Activated CD8-positive, alpha-beta memory T cell treated with anti-CD3 and anti-CD28 coated beads, Interleukin-2, amount 50 U/mL, for 24 hours (primary cell): ENCODE results near the gene ARHGEF11.
A peak's percentile ranks its signal among the peaks of the same experiment; 100 is the strongest.
"Not testable (repeated sequence)": the region's sequence is repeated elsewhere in the genome, so short reads cannot be mapped to it uniquely, and the experiment has no call there.

Experiments used
- DNase-seq: peaks from one replicate; pipeline ENCODE4 v3.0.0-alpha.2; 2020; ENCODE audit errors: extremely low read depth

ARHGEF11 gene, protein sequence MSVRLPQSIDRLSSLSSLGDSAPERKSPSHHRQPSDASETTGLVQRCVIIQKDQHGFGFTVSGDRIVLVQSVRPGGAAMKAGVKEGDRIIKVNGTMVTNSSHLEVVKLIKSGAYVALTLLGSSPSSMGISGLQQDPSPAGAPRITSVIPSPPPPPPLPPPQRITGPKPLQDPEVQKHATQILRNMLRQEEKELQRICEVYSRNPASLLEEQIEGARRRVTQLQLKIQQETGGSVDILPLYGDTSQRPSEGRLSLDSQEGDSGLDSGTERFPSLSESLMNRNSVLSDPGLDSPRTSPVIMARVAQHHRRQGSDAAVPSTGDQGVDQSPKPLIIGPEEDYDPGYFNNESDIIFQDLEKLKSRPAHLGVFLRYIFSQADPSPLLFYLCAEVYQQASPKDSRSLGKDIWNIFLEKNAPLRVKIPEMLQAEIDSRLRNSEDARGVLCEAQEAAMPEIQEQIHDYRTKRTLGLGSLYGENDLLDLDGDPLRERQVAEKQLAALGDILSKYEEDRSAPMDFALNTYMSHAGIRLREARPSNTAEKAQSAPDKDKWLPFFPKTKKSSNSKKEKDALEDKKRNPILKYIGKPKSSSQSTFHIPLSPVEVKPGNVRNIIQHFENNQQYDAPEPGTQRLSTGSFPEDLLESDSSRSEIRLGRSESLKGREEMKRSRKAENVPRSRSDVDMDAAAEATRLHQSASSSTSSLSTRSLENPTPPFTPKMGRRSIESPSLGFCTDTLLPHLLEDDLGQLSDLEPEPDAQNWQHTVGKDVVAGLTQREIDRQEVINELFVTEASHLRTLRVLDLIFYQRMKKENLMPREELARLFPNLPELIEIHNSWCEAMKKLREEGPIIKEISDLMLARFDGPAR (N-terminal part only)

DNA sequence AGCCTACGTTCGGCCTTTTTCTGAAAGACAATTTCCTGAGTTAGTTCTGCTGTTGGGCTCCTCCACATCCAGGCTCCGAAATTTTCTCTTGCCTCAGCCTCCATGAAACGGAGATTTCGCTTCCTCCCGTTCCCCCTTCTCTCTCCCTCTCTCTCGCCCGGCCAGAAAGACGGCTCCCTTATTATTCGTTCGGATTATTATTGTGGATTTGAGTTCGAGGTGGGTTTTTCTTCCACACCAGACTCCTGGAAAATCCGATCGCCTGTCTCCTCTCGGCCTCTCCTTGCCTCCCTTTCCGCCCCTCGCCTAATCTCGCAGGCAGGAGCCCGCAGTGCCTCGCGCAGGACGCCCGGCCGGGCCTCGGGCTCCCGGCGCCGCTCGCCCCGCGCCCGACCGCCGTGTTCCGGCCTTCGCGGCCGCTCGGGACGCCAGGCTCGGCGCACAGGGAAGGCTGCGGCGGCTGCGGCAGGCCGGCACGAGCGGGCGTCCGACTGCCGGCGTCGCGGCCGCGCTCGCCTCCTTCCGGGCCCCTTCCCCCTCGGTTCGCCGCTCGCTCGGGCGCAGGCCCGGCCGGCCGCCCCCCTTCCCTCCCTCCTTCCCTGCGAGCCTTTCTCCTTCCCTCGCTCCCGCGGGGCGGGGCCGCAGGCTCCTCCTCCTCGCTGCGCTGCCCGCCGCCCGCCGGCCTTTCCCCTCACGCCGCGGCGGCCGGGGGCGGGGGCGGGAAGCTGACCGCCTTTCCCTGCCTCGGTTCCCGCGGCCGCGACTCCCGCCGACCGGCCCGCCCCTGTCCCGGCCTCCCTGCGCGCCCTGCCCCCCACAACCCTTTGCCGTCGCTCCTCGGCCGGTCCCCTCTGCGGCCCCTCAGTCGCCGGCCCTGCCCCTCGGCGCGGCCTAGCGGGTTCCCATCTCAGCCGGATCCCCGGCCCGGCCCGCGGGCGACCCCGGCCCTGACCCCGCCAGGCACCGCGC lies at the start of gene ARHGEF11:
TSS of gene ARHGEF11 (minus strand) at position 493 of the 969 bp plus-strand sequence. CDS start 1,412 bp downstream, outside the sequence.
- DNase-seq = no peak

DNA sequence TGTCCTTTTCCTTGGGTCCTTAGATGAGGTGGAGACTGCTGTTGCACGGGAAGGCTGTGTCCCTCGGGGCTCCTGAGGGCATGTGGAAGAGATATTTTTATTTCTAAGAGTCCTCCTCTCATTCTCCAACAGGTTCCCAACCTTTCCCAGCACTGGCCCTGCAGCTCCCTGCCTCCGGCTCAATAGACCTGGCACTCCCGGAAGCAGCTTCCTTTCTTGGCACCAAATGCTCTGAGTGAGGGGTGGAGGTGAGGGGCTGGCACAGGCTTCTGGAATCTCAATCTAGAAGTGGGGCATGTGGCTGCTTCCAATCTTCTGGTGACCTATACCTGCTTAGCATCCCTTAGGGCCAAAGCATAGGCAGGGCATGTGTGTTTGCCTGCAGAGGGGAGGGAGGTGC lies 49.5 kb upstream of the ARHGEF11 start:
- no peak for DNase-seq

DNA sequence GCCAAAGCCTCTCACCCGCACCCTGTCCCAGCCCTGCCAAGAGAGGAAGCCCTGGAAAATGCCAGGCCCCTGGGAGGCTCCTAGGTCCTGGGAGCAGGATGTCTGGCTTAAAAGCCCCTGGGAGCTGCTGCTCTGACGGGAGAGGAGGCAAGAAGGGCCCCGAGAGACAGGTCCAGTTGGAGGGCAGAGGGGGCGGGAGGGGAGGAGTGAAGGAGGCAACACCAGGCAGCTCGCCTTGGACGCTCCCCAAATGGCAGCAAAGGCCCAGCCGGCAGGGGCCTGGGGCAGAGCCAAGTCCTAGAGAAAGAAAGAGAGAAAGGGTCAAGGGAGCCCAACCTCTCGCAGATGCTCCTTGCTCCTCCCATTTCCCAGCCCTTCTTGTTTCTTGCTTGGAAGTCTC lies 47.3 kb upstream of the ARHGEF11 start:
- no peak for DNase-seq

DNA sequence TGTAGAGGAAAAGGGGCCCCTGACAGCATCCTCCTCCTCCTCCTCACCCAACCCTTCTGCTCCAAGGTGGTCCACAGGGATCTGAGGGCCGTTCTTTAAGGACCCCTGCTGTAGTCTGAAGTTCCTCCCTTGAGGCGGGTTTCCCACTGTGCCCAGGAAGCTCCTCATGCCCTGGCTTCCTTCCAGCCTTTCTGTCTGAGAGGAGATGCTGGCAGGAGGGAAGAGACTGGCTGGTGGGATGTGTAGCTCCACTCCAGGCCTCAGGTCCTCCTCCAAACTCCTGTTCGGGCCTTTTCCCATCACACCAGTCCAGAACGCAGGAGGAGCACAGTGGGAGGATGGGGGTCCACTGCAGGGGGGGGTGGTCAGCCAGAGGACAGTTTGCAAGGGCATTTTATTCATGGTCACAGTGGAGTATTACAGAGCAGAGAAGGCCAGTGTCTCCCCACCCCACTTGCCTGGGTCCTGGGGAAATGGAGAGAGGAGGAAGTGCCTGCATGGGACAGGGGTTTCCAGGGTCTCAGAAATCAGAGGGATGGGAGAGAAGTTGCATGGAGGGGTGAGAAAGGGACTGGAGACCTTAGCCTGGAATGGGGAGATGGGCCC lies 46.2 kb upstream of the ARHGEF11 start:
- no peak for DNase-seq

DNA sequence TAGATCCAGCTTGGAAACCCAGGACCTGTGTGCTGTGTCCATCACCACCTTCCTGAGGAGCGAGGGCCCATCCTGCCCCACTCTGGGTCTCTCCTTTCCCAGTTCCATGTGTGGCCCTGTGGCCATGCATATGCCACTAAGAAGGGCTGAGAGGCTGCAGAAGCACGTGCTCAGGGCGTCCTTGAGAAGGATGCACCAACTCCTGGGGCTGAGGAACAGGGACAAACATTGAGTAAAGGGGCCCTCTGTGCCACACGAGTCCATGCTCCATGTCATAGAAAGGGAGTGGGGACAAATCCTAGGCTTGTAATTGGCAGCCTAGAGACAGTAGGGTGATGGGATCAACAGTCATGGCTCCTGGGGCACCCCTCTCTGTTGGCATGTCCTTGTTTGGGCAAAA lies 45.6 kb upstream of the ARHGEF11 start:
- DNase-seq = no peak

DNA sequence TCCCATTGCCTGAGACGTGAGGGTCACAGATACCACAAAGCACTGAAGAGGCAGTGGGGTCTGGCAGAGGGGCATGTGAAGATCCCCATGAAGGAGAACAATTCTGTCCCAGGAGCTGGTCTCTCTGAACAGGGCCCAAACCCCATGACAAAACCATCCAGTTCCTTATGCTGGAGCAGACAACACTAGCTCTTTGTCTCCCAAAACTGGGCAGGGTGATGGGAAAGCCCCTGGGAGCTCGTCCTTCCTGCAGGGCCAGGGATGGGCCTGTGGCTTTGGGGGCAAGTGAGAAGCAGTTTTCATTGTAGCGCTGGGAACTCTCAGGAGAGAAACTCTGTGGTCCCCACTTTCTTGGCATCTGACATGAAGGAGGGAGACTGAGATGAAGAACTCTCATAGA lies 45.2 kb upstream of the ARHGEF11 start:
- no peak for DNase-seq

DNA sequence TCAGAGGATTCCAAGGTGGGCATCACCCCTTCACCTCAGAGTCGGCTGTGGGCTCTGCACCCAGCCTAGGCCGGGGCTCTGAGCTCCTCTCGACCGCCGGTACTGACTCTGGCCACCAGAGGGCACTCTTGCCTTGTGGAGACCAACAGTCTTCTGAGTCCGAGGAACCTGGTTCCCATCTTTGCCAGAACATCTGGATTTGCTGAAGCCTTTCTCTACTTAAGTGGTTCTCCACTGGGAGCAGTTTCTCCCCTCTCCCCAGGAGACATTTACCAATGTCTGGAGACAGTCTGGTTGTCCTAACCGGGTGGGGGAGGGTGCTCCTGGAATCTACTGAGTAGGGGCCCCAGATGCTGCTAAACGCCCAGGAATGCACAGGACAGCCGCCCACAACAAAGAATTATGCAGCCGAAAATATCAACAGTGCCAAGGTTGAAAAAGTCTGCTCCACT lies 44.7 kb upstream of the ARHGEF11 start:
- peak; percentile 72 for DNase-seq

DNA sequence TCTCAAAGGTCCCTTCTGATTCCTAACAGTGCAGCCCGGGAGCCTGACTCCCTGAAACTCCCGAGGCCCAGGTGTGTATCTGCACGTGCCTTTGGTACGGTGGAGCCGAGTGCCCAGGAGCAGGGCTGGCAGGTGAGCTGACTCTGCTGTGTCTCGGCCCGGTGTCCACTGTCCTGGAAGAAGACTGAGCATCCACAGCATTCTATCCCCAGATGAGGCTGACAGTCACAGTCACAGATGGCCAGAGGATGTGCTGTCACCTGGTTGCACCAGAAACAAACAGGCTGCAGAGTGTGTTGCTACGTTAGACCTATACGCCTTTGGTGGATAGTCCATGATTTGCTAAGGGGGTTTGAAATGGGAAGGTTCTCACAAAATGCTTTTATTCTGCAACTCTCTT lies 44.2 kb upstream of the ARHGEF11 start:
- no peak for DNase-seq

DNA sequence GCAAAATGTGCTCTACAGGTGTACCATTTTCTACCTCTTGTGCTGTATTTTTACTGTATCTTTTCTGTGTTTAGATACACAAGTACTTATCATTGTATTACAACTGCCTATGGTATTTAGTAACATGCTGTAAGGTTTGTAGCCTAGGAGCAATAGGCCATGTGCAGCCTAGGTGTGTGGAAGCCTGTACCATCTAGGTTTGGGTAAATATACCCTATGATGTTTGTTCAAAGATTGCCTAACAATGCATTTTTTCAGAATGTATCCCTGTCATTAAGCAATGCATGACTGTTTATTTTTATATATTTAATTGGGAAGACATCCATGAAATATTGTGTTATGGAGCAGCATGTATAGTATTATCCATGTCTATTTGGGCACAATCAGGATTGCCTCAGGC lies 43.1 kb upstream of the ARHGEF11 start:
- DNase-seq = no peak

DNA sequence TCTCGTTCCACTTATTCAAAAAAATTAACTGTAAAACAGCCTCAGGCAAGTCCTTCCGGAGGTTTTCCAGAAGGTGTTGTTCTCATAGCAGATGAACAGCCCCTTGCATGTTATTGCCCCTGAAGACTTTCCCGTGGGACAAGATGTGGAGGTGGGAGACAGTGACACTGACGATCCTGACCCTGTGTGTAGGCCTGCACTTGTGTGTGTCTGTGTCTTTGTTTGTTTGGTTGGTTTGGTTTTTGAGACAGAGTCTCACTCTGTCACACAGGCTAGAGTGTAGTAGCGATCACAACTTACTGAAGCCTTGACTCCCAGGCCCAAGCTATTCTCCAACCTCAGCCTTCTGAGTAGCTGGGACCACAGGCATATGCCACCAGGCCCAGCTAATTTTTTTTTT lies 41.5 kb upstream of the ARHGEF11 start:
- no peak for DNase-seq

DNA sequence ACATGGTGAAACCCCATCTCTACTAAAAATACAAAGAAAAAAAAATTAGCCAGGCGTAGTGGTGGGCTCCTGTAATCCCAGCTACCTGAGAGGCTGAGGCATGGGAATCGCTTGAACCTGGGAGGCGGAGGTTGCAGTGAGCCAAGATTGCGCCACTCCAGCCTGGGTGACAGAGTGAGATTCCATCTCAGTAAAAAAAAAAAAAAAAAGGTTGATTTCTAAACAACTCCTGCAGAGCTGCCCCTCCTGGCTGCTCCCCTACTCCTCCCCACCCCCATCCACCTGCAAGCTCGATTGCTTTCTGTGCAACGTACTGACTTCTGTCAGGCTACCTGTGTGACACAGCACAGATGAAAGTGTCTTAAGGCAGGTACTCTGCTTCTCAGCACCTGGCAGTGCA lies 40.8 kb upstream of the ARHGEF11 start:
- DNase-seq = no peak

DNA sequence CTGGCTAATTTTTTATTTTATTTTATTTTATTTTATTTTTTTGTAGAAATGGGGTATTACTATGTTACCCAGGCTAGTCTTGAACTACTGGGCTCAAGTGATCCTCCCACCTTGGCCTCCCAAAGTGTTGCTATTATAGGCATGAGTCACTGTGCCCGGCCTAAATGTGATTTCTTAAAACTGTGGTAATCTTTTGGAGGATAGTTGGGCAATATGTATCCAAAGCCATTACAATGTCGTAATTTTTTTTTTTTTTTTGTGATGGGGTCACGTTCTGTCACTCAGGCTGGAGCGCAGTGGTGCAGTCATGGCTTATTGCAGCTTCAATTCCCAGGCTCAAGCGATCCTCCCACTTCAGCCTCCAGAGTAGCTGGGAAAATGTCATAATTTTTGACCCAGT lies 39.9 kb upstream of the ARHGEF11 start:
- no peak for DNase-seq

DNA sequence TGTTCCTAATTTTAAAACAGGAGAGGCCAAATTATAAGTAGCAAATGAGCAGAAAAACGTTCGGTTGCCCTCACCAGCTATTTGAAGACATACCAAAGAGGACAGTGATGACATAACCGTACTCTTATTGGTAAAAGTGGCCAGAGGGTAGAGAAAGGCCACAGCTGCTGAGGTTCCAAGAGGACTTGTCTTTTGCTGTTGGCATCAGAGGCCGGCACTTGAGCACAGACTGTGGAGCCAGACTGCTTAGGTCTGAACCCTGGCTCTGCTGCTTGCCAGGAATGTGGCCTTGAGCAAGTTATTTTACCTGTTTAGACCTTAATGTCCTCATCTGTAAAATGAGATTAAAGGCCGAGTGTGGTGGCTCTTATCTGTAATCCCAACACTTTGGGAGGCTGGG lies 39.2 kb upstream of the ARHGEF11 start:
- no peak for DNase-seq

DNA sequence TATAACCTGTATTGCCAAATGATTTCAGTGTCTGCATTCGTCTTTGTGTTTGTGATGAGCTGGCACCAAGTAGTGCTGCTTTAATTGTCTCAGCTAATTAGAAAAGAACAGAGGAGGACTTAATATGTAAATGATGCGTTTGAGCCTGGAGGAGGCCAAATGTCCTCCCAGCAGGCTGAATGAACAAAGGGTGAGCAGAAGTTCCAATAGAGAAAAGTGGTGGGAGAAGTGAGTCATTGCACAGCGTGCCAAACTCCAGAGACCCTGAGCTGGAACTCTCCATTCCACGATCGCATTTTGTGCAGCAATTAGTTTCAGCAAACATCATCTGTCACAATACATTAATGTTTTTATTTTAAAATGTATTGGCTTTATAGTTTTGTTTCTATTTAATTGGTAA lies 36.2 kb upstream of the ARHGEF11 start:
- no peak for DNase-seq

DNA sequence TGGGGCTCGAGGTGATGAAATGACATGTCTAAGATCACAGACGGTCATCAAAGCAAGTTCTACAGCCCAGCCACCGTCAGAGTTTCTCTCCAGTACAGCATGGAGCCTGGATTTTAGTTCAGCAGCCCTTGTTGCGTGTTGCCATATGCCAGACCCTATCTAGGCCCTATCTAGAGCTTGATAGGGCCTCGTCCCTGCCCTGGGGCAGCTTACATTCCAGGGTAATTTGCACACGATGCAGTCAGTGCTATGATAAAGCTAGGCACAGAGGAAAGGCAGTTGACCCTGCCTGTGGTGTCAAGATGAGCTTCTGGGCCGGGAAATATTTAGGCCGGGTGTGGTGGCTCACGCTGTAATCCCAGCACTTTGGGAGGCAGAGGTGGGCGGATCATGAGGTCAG lies 35.2 kb upstream of the ARHGEF11 start:
- no peak for DNase-seq

DNA sequence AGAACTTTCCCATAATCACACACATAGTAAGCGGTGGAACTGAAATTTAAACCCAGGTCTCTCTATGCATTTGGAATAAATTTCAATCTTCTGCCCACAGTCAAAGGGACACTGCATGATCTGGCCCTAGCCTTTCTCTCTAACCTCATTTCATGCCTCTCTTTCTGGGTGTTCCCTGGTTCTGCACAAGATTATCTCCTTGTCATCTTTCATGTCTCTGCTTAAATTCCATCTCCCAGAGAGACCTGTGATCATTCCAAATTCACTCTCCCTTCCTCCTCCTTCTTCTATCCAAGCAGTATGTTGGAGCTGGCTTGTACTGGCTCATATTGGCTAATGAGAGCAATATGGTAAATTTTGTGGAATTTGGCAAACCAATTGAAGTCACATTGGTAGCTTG lies 31.9 kb upstream of the ARHGEF11 start:
- DNase-seq = no peak

DNA sequence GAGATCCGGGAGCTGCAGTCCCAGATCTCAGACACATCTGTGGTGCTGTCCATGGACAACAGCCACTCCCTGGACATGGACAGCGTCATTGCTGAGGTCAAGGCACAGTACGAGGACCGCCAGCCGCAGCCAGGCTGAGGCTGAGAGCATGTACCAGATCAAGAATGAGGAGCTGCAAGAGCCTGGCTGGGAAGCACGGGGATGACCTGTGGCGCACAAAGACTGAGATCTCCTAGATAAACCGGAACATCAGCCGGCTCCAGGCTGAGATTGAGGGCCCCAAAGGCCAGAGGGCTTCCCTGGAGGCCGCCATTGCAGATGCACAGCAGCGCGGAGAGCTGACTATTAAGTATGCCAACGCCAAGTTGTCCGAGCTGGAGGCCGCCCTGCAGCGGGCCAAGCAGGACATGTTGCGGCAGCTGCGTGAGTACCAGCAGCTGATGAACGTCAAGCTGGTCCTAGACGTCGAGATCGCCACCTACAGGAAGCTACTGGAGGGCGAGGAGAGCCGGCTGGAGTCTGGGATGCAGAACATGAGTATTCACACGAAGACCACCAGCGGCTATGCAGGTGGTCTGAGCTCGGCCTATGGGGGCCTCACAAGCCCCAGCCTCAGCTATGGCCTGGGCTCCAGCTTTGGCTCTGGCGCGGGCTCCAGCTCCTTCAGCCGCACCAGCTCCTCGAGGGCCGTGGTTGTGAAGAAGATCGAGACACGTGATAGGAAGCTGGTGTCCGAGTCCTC lies 28.6 kb upstream of the ARHGEF11 start:
- DNase-seq = peak; percentile 10

DNA sequence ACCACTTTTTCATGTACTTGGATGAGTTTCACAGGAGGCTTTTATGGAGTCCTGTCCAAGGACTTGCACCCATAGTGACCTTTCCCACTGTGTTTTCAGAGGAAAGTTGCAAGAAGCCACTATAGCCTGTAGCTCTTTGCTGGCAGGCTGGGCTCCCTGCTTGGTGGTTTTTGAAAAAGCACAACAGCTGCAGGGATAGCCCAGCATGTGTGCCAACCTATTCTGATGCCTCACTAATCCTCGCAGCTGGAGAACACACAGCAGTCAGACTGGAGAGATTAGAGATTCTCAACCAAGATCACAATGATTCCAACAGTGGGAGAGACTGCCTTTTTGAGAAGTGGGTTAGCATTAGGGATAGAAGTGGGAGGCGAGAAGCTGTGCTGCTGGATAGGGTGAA lies 24.1 kb upstream of the ARHGEF11 start:
- DNase-seq = no peak

DNA sequence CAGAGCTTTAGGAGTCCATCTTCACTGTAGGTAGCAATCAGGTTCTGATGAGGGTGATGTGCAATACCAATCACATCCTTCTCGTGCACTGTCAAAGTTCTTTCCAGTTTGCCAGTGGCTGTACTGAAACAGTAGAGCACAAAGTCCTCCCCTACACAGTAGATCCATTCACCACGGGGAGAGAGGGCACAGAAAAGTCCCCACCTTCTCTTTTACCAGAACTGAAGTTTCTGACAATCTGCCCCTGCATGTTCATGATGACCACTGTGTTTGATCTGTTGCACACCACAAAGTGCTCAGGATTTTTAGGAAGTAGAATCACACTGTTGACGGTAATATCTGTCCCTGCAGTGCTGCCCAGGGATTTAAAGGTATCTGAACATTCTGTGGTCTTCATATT lies 13.7 kb upstream of the ARHGEF11 start:
- not testable (repeated sequence) for DNase-seq

DNA sequence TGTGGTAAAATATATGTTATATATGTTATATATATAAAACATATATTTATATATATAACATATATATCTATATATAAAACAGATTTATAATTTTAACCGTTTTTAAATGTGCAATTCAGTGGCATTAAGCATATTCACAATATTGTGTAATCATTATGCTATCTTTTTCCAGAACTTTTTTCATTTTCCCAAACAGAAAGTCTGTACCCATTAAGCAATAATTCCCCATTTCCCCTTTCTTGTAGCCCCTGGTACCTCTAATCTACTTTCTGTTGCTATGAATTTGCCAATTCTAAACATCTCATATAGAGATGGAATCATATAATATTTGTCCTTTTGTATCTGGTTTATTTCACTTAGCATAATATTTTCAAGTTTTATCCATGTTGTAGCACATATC lies 10.7 kb upstream of the ARHGEF11 start:
- no peak for DNase-seq

DNA sequence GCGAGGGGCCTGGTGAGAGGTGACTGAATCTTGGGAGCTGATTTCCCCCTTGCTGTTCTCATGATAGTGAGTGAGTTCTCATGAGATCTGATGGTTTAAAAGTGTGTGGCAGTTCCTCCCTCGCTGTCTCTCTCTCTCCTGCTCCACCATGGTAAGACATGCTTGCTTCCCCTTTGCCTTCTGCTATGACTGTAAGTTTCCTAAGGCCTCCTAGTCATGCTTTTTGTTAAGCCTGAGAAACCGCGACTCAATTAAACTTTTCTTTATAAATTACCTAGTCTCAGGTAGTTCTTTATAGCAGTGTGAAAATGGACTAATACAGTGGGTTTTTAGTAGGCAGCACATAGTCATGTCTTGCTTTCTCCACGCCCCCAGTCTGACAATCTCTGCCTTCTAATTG lies 10.2 kb upstream of the ARHGEF11 start:
- DNase-seq = not testable (repeated sequence)
